Activated CD8-positive, alpha-beta T cell treated with anti-CD3 and anti-CD28 coated beads for 36 hours (primary cell): ENCODE measurements around the gene PRRC2B. TPM values are rescaled to one million over a fixed set of nuclear protein-coding genes. Genes with fewer than 3 reads are reported as not detected.
"Not testable (repeated sequence)": the region's sequence is repeated elsewhere in the genome, so short reads cannot be mapped to it uniquely, and the experiment has no call there.

Experiments used
- ATAC-seq: fragments of 200-7000 bp; cut with Tn5 transposase; one replicate; pipeline ENCODE4 v1.10.0; 2021; ENCODE audit warnings: mild to moderate bottlenecking, moderate library complexity
- CTCF ChIA-PET: fragments of 350-600 bp; sonication (Branson Sonifier 250); formaldehyde crosslinking; loops from one replicate; lab custom pipeline; 2021; ENCODE audit warnings: antibody characterized with exemption; lab: Charles Lee
- POLR2A ChIA-PET: fragments of 350-600 bp; sonication (Branson Sonifier 250); formaldehyde crosslinking; loops from one replicate; lab custom pipeline; 2021; ENCODE audit warnings: antibody characterized with exemption; lab: Charles Lee
- DNase-seq: peaks from one replicate; pipeline ENCODE4 v3.0.0-alpha.2; 2020
- H3K27ac Mint-ChIP-seq: one replicate; pipeline ENCODE4 v1.8.0; 2021; ENCODE audit warnings: mild to moderate bottlenecking, mixed read lengths
- H3K27me3 Mint-ChIP-seq: one replicate; pipeline ENCODE4 v1.8.0; 2021; ENCODE audit warnings: mixed read lengths
- H3K36me3 Mint-ChIP-seq: one replicate; pipeline ENCODE4 v1.8.0; 2021; ENCODE audit warnings: low read depth, mixed read lengths
- H3K4me1 Mint-ChIP-seq: one replicate; pipeline ENCODE4 v1.8.0; 2021; ENCODE audit warnings: low read depth, mixed read lengths
- H3K4me3 Mint-ChIP-seq: one replicate; pipeline ENCODE4 v1.8.0; 2021; ENCODE audit warnings: mild to moderate bottlenecking, moderate library complexity, mixed read lengths
- H3K9me3 Mint-ChIP-seq: one replicate; pipeline ENCODE4 v1.8.0; 2021; ENCODE audit warnings: mixed read lengths
- CTCF ChIP-seq: fragments of 200-600 bp; IDR thresholded peaks from one replicate; pipeline ENCODE4 v1.8.0; 2022; ENCODE audit warnings: antibody characterized with exemption, mild to moderate bottlenecking
- intact Hi-C: fragments of 100-400 bp; cut with micrococcal nuclease; formaldehyde crosslinking; loops from one replicate; pipeline ENCODE4 v1.10.0; 2022
- total RNA-seq, 2 experiments: library from RNA; stranded (reverse); gene quantifications; one replicate each; pipeline ENCODE4 v1.2.3, GENCODE V29; 2021

Gene PRRC2B
- total RNA-seq, 2 experiments from 2014 or later, result 134 to 141 TPM

GRCh38 chr9:131361202-131361833 is 32.6 kb upstream of the PRRC2B start:
- intact Hi-C loops, result no loop called here
- H3K27me3 Mint-ChIP-seq, result no peaks in the 10 kb centered on the region
- DNase-seq (peak; percentile 75), ATAC-seq (peak; percentile 72)
- H3K4me3 Mint-ChIP-seq, result peak overlapping the region; percentile 32
- CTCF ChIA-PET, result interaction anchor here (6.6 kb wide), 1 partner anchor 11 kb away, joined by 26 read pairs; no protein-coding TSS in a partner anchor
- H3K4me1 Mint-ChIP-seq, result peaks cover 24% of the 10 kb centered on the region
- no peak for TF ChIP-seq CTCF
- POLR2A ChIA-PET, result interaction anchor here (0.7 to 1.1 kb wide), 3 partner anchors 10 to 148 kb away, joined by 3 to 4 read pairs (median 3); no protein-coding TSS in a partner anchor
- H3K36me3 Mint-ChIP-seq, result no peaks in the 10 kb centered on the region
- peak overlapping the region; percentile 90 for H3K27ac Mint-ChIP-seq
- H3K9me3 Mint-ChIP-seq, result no peaks in the 10 kb centered on the region

- Mint-ChIP-seq H3K9me3 (no peaks in the 10 kb centered on the region), H3K4me1 (peaks cover 12% of the 10 kb centered on the region), H3K27ac (no peak overlapping the region), H3K4me3 (no peak overlapping the region), H3K27me3 (no peaks in the 10 kb centered on the region), H3K36me3 (no peaks in the 10 kb centered on the region)
- DNase-seq (no peak), ATAC-seq (no peak)
- no peak for TF ChIP-seq CTCF
- intact Hi-C loops, result no loop called here
- CTCF ChIA-PET, result interaction anchor here (2.0 kb wide), 1 partner anchor 16 kb away, joined by 5 read pairs; no protein-coding TSS in a partner anchor
- POLR2A ChIA-PET, result no interaction called here
Observed at GRCh38 chr9:131365546-131365945, 28.3 kb upstream of the PRRC2B start.

GRCh38 chr9:131366761-131367401 is 27.0 kb upstream of the PRRC2B start:
- H3K9me3 Mint-ChIP-seq, result no peaks in the 10 kb centered on the region

GRCh38 chr9:131367450-131367849 is 26.4 kb upstream of the PRRC2B start:
- Mint-ChIP-seq H3K4me1 (peaks cover 11% of the 10 kb centered on the region), H3K4me3 (no peak overlapping the region), H3K9me3 (no peaks in the 10 kb centered on the region), H3K27me3 (no peaks in the 10 kb centered on the region), H3K36me3 (no peaks in the 10 kb centered on the region), H3K27ac (no peak overlapping the region)
- intact Hi-C loops, result no loop called here
- no peak for ATAC-seq
- DNase-seq, result no peak
- CTCF ChIA-PET, result interaction anchor here (0.7 to 1.7 kb wide), 5 partner anchors 17 to 192 kb away, joined by 3 to 4 read pairs (median 4); no protein-coding TSS in a partner anchor
- POLR2A ChIA-PET, result interaction anchor here (1.1 to 1.6 kb wide), 2 partner anchors 31 to 50 kb away, joined by 3 read pairs; no protein-coding TSS in a partner anchor
- no peak for TF ChIP-seq CTCF

More at GRCh38 chr9:131366761-131367401, 27.0 kb upstream of the PRRC2B start:
- Mint-ChIP-seq H3K4me3 (no peak overlapping the region), H3K27me3 (no peaks in the 10 kb centered on the region), H3K27ac (no peak overlapping the region), H3K4me1 (peaks cover 5% of the 10 kb centered on the region), H3K36me3 (no peaks in the 10 kb centered on the region)
- no peak for TF ChIP-seq CTCF
- POLR2A ChIA-PET, result interaction anchor here (1.1 kb wide), 1 partner anchor 51 kb away, joined by 3 read pairs; no protein-coding TSS in a partner anchor
- CTCF ChIA-PET, result interaction anchor here (0.7 to 1.7 kb wide), 5 partner anchors 17 to 192 kb away, joined by 3 to 4 read pairs (median 4); no protein-coding TSS in a partner anchor
- ATAC-seq, result peak; percentile 47
- intact Hi-C loops, result no loop called here
- DNase-seq, result peak; percentile 30

- Mint-ChIP-seq H3K4me1 (peaks cover 12% of the 10 kb centered on the region), H3K4me3 (no peak overlapping the region), H3K27ac (no peak overlapping the region), H3K27me3 (no peaks in the 10 kb centered on the region), H3K36me3 (peaks cover 1% of the 10 kb centered on the region), H3K9me3 (no peaks in the 10 kb centered on the region)
- ATAC-seq (no peak), DNase-seq (no peak)
- intact Hi-C loops, result no loop called here
- TF ChIP-seq CTCF, result no peak
- ChIA-PET POLR2A (no interaction called here), CTCF (no interaction called here)
Observed at GRCh38 chr9:131370638-131371037, 23.2 kb upstream of the PRRC2B start.

- ChIA-PET POLR2A (interaction anchor here (0.7 to 2.5 kb wide), 19 partner anchors 11 to 360 kb away, joined by 3 to 13 read pairs (median 4); no protein-coding TSS in a partner anchor), CTCF (interaction anchor here (0.8 to 2.3 kb wide), 15 partner anchors 12 to 375 kb away, joined by 3 to 30 read pairs (median 4); no protein-coding TSS in a partner anchor)
- H3K9me3 Mint-ChIP-seq, DNase-seq, H3K27me3 Mint-ChIP-seq, H3K36me3 Mint-ChIP-seq, ATAC-seq, intact Hi-C loops: not testable (repeated sequence)
- Mint-ChIP-seq H3K27ac (peak overlapping the region; percentile 97), H3K4me3 (peak overlapping the region; percentile 97), H3K4me1 (peaks cover 12% of the 10 kb centered on the region)
Observed at GRCh38 chr9:131372599-131372973, 21.3 kb upstream of the PRRC2B start.

GRCh38 chr9:131374638-131375037 is 19.2 kb upstream of the PRRC2B start:
- DNase-seq, ATAC-seq, H3K27ac Mint-ChIP-seq, H3K9me3 Mint-ChIP-seq, H3K27me3 Mint-ChIP-seq, H3K36me3 Mint-ChIP-seq, intact Hi-C loops, CTCF ChIA-PET: not testable (repeated sequence)
- POLR2A ChIA-PET, result interaction anchor here (1.0 kb wide), 2 partner anchors 16 to 22 kb away, joined by 3 to 4 read pairs; no protein-coding TSS in a partner anchor
- Mint-ChIP-seq H3K4me3 (peak overlapping the region; percentile 97), H3K4me1 (peaks cover 12% of the 10 kb centered on the region)
